GM10248 (cell line): ENCODE results near the gene COX19.

ENCODE experiments used
- CTCF ChIA-PET: fragments of 300-600 bp; sonication (Branson Sonifier 250); formaldehyde crosslinking; extraction: SDS; loops from one replicate; lab custom pipeline; 2021; ENCODE audit warnings: antibody characterized with exemption; lab: Yijun Ruan, JAX
- POLR2A ChIA-PET: fragments of 350-650 bp; sonication (Branson Sonifier 250); formaldehyde crosslinking; extraction: SDS; loops from one replicate; lab custom pipeline; 2020; ENCODE audit warnings: antibody characterized with exemption; lab: Yijun Ruan, JAX
- DNase-seq: peaks from one replicate; pipeline ENCODE4 v3.0.0; 2012; ENCODE audit errors: extremely low spot score
- TF ChIP-seq, protein P1 (sequence below): IDR thresholded peaks from 2 replicates; pipeline ENCODE4 v1.5.1; 2012; ENCODE audit warnings: mild to moderate bottlenecking, low read depth; ENCODE audit errors: extremely low read depth, missing control alignments, control extremely low read depth

Gene COX19

DNA sequence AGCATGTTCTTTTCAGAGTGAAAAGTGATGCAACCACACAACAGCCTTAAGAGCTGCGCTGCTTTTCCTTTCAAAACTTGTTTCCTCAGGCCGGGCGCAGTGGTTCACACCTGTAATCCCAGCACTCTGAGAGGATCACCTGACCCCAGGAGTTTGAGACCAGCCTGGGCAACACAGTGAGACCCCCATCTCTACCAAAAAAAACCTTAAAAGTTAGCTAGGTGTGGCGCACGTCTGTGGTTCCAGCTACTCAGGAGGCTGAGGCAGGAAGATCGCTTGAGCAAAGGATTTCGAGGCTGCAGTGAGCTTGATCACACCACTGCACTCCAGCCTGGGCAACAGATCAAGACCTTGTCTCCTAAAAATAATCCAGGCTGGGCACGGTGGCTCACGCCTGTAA lies 2.0 kb downstream of the COX19 start:
- ChIA-PET POLR2A (interaction anchor here (0.5 kb wide), 1 partner anchor 44 kb away, joined by 3 read pairs; no protein-coding TSS in a partner anchor), CTCF (interaction anchor here (1.0 to 4.5 kb wide), 10 partner anchors 14 to 210 kb away, joined by 3 to 50 read pairs (median 4); no protein-coding TSS in a partner anchor)
- no peak for DNase-seq
- TF ChIP-seq, protein P1, sequence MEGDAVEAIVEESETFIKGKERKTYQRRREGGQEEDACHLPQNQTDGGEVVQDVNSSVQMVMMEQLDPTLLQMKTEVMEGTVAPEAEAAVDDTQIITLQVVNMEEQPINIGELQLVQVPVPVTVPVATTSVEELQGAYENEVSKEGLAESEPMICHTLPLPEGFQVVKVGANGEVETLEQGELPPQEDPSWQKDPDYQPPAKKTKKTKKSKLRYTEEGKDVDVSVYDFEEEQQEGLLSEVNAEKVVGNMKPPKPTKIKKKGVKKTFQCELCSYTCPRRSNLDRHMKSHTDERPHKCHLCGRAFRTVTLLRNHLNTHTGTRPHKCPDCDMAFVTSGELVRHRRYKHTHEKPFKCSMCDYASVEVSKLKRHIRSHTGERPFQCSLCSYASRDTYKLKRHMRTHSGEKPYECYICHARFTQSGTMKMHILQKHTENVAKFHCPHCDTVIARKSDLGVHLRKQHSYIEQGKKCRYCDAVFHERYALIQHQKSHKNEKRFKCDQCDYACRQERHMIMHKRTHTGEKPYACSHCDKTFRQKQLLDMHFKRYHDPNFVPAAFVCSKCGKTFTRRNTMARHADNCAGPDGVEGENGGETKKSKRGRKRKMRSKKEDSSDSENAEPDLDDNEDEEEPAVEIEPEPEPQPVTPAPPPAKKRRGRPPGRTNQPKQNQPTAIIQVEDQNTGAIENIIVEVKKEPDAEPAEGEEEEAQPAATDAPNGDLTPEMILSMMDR = no peak

DNA sequence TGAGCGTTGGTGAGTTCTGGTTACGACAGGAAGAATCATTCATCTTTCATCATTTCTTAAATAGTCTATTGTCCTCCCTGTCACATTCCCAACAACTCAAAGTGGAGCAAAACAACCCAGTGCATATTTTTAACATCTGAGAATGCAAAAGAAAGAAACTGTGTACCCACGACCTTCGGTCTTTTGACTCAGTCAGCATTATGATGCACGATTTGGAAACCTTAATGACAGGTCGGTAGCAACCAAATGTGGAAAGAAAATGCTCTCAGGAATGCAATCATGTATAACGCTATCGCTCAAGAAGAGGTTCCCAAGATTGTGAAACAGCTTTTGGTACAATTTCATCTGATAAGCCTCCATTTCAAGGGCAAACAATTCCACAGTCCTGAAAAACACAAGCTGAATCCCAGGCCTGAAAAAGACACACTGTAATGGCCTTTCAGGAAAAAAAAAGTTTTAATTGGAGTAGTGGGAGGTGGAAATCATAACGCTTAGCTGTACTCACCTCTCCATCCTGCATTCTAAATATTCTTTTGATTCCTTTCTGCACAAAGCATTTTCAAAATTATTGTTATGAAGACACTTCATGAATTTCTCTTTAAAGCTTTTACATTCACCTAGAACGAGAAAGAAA lies 2.6 kb downstream of the COX19 start:
- POLR2A ChIA-PET = interaction anchor here (0.5 kb wide), 1 partner anchor 43 kb away, joined by 3 read pairs; no protein-coding TSS in a partner anchor
- CTCF ChIA-PET = interaction anchor here (1.0 to 4.5 kb wide), 11 partner anchors 13 to 211 kb away, joined by 3 to 50 read pairs (median 4); no protein-coding TSS in a partner anchor
- TF ChIP-seq, protein P1 = no peak
- no peak for DNase-seq

- CTCF ChIA-PET = interaction anchor here (1.0 to 4.5 kb wide), 6 partner anchors 20 to 211 kb away, joined by 3 to 50 read pairs (median 4); no protein-coding TSS in a partner anchor
- DNase-seq = no peak
- TF ChIP-seq, protein P1 = no peak
- POLR2A ChIA-PET = interaction anchor here (0.5 kb wide), 1 partner anchor 76 kb away, joined by 3 read pairs; no protein-coding TSS in a partner anchor
These were observed 3.2 kb downstream of the COX19 start for GRCh38 chr7:972110-972509.

DNA sequence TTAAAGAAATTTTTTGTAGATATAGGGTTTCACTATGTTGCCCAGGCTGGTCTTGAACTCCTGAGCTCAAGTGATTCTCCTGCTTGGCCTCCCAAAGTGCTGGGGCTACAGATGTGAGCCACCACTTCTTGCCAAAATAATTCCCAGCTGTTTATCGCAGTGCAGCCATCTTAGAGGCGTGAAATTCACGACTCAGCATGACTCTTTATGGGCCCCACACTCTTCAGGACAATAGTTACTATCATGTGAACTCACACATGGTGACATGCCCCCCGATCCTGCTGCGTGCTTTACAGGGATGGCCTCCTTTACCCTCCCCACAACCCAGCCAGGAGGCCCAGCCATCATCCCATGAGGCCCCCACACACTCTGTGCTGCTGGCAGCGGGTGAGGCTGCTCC lies 4.6 kb downstream of the COX19 start:
- no peak for DNase-seq
- POLR2A ChIA-PET = no interaction called here
- CTCF ChIA-PET = interaction anchor here (1.3 to 2.2 kb wide), 2 partner anchors 95 to 205 kb away, joined by 3 to 6 read pairs; no protein-coding TSS in a partner anchor
- TF ChIP-seq, protein P1 = no peak

DNA sequence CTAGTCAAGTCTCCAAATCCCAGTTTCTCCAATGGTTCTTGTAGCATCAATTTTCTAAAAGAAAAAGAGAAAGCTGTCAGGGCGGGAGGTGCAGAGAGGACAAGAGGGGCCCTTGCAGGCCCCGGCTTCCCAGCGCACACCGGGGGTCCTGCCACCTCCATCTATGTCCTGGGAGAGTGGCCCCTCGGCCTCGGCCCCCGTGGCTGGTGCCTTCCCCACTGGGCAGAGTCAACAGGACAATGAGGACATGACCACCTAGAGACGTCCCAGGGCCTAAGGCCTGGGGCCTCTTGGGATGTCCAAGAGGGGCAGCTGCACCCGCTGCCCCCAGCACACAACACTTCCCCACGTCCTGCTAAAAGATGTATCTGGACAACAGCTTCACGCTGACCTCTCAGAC lies 5.9 kb downstream of the COX19 start:
- TF ChIP-seq, protein P1 = no peak
- CTCF ChIA-PET = interaction anchor here (1.3 kb wide), 1 partner anchor 96 kb away, joined by 3 read pairs; no protein-coding TSS in a partner anchor
- POLR2A ChIA-PET = no interaction called here

GRCh38 chr7:968205-969105 lies 6.9 kb downstream of the COX19 start:
- DNase-seq = no peak
- TF ChIP-seq, protein P1 = no peak
- ChIA-PET POLR2A (no interaction called here), CTCF (interaction anchor here (0.8 to 1.8 kb wide), 2 partner anchors 13 to 20 kb away, joined by 3 to 6 read pairs; no protein-coding TSS in a partner anchor)

More for the DNA sequence above, 5.9 kb downstream of the COX19 start:
- DNase-seq = no peak
